Stimulated activated CD4-positive, alpha-beta T cell treated with anti-CD3 and anti-CD28 coated beads, Interleukin-2, amount 100 ng/mL, for 48 hours (primary cell): ENCODE results near the gene MVB12A.

Experiments used
- DNase-seq, 2 donors: peaks; one replicate each; pipeline ENCODE4 v3.0.0-alpha.2; 2020

The MVB12A gene

GRCh38 chr19:17405250-17406045 lies 14.4 kb upstream of the MVB12A start, which contains the start of gene BST2:
Gene BST2, minus strand, starts transcription at chr19:17405630. Its CDS starts 55 bp downstream, at chr19:17405575.
- no peak for DNase-seq

- DNase-seq, result no peak
These were observed 13.6 kb upstream of the MVB12A start for GRCh38 chr19:17406046-17406886.

- DNase-seq, result no peak
These were observed 13.0 kb upstream of the MVB12A start for GRCh38 chr19:17406887-17407196.

GRCh38 chr19:17409990-17410389 lies 9.9 kb upstream of the MVB12A start:
- DNase-seq, result no peak

DNA sequence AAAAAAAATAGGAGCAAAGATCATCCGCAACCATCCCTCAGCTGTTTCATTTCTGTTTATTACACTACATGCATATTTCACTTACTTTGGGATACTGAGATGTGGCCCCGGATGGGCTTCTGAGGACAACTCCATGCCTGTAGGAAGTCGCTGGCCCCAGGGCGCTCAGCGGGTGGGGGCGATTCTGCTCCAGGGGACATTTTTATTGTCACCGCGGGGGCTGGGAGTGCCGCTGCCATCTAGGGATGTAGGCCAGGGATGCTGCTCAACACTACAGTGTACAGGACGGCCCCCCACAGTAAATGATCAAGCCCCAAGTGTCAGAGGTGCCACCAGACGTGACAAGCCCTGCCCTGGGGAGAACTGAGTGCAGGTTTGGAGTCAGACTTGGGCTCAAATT lies 8.0 kb upstream of the MVB12A start:
- no peak for DNase-seq

DNA sequence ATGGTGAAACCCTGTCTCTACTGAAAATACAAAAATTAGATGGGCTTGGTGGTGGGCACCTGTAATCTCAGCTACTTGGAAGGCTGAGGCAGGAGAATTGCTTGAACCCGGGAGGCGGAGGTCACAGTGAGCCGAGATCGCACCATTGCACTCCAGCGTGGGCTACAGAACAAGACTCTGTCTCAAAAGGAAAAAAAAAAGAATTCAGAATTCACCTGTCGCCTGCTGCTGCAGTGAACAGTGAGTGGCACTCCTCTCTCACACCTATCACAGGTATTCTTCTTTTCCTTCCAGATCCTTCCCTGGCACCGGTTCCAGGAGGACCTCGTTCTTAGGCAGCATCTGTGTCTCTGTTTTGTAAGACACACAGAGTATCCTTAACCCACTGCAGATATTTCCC lies 5.8 kb upstream of the MVB12A start:
- DNase-seq, result no peak

GRCh38 chr19:17415121-17415520 lies 4.7 kb upstream of the MVB12A start:
- DNase-seq, result no peak

DNA sequence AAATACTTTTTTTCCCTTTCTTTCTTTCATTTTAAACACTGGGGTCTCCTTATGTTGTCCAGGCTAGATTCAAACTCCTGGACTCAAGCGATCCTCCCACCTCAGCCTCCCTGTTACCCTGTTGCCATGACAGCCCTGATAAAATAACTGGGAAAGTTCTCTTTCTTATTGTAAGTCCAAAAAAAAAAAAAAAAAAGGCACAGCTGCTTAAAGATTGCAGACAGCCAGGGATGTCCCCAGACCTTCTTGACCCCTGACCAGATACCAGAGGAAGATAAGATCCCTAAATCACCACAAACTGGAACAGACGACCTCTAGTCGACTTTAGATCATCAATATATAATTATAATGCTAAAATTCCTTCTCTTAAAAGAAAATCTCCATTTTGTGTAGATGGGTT lies 1.1 kb upstream of the MVB12A start:
- DNase-seq, result no peak

GRCh38 chr19:17419154-17419620 lies 660 bp upstream of the MVB12A start:
- no peak for DNase-seq

- DNase-seq, result no peak
These were observed 653 bp downstream of the MVB12A start for GRCh38 chr19:17420475-17420924.

- no peak for DNase-seq
These were observed 2.1 kb downstream of the MVB12A start for GRCh38 chr19:17421942-17422341.

DNA sequence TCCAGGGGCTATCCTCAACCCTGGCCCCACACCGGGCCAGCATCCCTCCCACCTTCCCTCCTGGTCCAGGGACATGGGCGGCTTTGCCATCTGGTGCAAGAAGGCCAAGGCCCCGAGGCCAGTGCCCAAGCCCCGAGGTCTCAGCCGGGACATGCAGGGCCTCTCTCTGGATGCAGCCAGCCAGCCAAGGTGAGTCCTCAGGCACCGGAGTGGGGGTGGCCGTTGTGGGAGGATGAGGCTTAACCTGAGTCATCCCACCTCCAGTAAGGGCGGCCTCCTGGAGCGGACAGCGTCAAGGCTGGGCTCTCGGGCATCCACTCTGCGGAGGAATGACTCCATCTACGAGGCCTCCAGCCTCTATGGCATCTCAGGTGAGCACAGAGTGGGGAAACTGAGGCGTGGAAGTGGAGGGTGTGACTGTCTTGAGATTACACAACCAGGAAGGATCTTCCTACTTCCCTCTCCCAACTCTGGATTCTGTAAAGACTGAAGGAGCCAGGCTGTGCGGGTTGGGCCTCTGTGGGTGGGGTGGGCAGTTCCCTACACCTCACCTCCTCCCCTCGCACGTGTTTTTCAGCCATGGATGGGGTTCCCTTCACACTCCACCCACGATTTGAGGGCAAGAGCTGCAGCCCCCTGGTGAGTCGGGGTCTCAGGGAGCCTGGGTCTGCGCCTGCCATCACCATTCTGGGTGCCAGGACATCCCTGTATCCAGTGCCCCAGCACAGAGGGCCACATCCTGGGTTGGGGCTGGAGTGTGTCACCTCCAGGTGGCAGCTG lies 3.8 kb downstream of the MVB12A start:
- DNase-seq, result no peak

GRCh38 chr19:17424743-17425365 lies 5.0 kb downstream of the MVB12A start:
- DNase-seq, result no peak

DNA sequence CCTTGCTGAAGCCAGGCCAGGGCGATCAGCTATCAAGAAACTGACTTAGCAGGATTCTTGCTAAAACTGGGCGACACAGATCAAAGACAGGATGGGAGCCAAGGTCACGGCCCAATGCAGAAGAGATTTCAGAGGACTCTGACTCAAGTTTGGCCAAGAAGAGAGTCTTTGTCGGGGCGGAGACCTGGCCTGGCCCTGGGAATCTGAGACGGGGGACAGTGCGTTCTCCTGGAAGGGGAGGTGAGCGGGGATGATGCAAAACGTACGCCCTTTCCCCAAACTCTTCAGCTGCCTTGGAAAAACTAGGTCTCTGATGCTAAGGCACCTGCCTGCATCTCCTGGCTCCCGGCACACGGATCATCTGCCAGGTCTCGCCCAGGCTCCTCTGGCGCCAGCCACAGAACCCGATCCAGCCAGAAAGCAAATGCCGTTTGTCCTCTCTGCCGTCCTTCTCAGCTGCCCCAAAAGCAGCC lies 9.8 kb downstream of the MVB12A start:
- no peak for DNase-seq

- no peak for DNase-seq
These were observed 11.6 kb downstream of the MVB12A start for GRCh38 chr19:17431417-17431816.

GRCh38 chr19:17435218-17435617 lies 15.4 kb downstream of the MVB12A start:
- no peak for DNase-seq

DNA sequence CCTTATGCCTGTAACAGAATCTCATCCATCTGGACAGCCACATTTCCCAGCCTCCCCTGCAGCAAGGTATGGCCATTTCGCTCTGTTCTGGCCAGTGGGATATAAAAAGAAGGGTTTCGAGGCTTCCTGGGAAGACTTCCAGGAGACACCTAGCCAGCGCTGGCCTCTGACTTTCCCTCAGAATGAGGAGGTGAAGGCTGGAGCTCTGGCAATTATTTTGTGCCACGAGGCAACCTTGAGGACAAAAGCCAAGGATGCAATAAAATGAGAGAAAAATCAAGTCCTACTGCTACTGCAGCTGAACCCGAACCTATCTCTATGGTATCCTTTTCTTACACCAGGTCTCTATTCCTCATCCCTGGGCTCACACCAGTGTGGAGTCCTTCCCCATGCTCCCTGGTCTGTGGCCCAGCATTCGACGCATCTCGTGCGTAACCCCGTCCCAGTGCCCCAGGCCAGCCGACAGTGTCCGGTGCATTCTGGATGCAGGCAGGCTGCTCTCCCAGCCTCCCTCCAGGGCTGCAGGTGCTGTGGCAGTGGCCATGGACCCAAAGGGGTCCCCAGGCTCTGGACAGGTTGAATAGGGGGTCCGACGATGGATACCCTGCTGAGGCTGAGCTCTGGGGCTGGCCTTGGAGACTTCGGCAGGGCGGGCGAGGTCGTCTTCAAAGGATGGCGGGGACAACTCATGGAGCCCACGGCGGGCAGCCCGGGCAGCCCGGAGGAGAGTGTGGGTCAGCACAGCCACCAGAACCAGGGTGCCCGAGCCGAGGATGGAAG lies 16.4 kb downstream of the MVB12A start:
- DNase-seq, result no peak

DNA sequence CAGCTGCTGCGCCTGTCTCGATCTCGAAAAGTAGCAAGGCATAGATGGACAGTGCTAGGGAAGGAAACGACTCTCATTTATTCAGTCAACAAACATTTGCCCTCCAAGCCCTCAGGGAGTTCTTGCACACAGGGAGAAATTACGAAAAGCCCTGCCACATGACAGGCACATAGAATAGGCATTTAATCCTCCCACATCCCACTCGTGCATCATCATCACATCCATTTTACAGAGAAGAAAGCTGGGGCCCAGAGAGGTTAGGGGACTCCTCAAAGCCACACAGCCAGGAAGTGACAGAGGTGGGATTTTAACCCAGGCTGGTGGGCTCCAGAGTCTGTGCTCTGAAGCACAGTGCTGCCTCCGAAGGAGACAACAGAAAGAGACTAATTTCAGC lies 17.0 kb downstream of the MVB12A start:
- no peak for DNase-seq

DNA sequence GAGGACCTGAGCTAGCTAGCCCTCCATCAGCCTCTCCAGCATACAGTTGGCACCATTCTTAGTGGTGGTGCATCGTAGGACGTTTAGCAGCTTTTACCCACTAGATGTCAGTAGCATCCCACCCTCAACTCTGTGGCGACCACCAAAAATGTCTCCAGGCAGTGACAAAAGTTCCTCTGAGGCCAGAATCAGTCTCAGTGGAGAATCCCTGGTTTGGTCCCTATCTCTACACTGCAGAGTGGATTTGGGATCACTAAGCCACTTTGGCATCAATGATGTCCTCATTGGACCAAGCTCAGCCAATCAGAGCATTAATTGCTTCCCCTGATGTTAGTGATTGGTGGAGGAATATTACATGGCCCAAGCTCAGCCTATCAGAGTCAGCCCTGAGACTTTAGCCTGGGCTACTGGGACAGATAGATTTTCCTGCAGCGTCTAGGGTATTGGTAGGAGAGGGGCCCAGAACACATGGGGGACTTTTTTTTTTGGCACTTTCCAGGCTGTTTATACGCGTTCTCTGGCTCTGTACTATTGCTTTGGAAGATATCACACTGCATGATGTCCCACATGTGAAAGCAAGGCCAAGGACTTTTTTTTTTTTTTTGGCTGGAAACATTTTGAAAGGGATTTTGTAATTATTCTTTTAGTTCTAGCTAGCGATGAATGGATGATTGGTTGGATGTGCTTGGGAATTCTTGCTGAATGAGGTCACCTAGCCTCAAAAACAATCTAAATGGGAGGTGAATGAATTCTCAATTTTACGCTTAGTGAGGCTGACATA lies 21.6 kb downstream of the MVB12A start:
- DNase-seq, result no peak

DNA sequence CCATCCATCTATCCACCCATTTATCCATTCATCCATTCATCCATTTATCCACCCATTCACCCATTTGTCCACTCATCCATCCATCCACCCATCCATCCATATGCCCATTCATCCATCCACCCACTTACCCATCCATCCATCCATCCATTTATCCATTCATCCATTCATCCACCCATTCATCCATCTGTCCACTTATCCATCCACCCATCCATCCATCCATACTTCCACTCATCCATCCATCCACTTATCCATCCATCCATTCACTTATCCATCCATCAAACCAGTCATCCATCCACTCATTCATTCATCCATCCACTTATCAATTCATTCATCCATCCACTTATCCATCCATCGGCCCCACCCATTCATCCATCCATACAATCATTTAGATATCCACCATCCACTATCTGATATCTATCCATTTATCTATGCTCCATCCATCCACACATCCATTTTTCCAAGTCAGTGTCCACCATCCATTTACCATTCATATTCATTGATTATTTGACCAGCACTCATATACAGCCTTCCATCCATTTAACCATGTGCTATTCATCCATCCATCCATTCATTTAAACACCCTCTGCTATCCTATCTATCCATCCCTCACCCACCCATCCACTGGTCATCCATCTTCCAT lies 25.8 kb downstream of the MVB12A start:
- DNase-seq, result no peak
